Measurements from ENCODE around the gene IRS1. TPM values are rescaled to one million over a fixed set of nuclear protein-coding genes. Genes with fewer than 3 reads are reported as not detected.
A peak's percentile ranks its signal among the peaks of the same experiment; 100 is the strongest.

The IRS1 gene
- total and polyA plus RNA-seq, 2 experiments from 2014 or later, result 10.9 to 25.6 TPM

GRCh38 chr2:226791487-226792081 is 8.0 kb downstream of the IRS1 start:
- H2AFZ ChIP-seq, result peak overlapping the region; percentile 24
- peak; percentile 95 for DNase-seq (ENCODE audit: low spot score)
- H3K9me3 ChIP-seq (ENCODE audit: low read depth), result no peaks in the 10 kb centered on the region
- TF ChIP-seq EZH2 (IDR thresholded peaks at IDR 0.05; ENCODE audit: borderline replicate concordance) (no peak), CTCF (IDR thresholded peaks at IDR 0.05; ENCODE audit: poor library complexity) (peak; percentile 25)
- peak overlapping the region; percentile 83 for H3K4me2 ChIP-seq
- peaks cover 32% of the 10 kb centered on the region for H3K4me1 ChIP-seq (ENCODE audit: insufficient read depth)
- H4K20me1 ChIP-seq (ENCODE audit: insufficient read depth, poor library complexity, severe bottlenecking), result peaks cover 15% of the 10 kb centered on the region
- H3K4me3 ChIP-seq, result peak overlapping the region; percentile 51
- H3K9me2 ChIP-seq (replicated peaks; ENCODE audit: insufficient read depth), result no peaks in the 10 kb centered on the region
- H3K27ac ChIP-seq, result peak overlapping the region; percentile 87
- H3K36me3 ChIP-seq (replicated peaks; ENCODE audit: insufficient read depth, low read depth), result no peaks in the 10 kb centered on the region
- no peaks in the 10 kb centered on the region for H3K27me3 ChIP-seq
- 4% methylated on average over 22 of the region's 56 CpGs for WGBS (ENCODE audit: low lambda C conversion rate, missing lambda C conversion rate)
- H3K79me2 ChIP-seq, result peaks cover 94% of the 10 kb centered on the region

- H3K79me2 ChIP-seq, result peaks cover 94% of the 10 kb centered on the region
- peaks cover 10% of the 10 kb centered on the region for H4K20me1 ChIP-seq (ENCODE audit: insufficient read depth, poor library complexity, severe bottlenecking)
- no peaks in the 10 kb centered on the region for H3K27me3 ChIP-seq
- no peak for TF ChIP-seq CTCF (IDR thresholded peaks at IDR 0.05; ENCODE audit: poor library complexity)
- no peak for TF ChIP-seq EZH2 (IDR thresholded peaks at IDR 0.05; ENCODE audit: borderline replicate concordance)
- TF ChIP-seq EZH2phosphoT487 (IDR thresholded peaks at IDR 0.05; ENCODE audit: low read depth, severe bottlenecking, unreplicated experiment), result no peak
- no peaks in the 10 kb centered on the region for H3K9me2 ChIP-seq (replicated peaks; ENCODE audit: insufficient read depth)
- H3K27ac ChIP-seq, result peak overlapping the region; percentile 87
- peak overlapping the region; percentile 18 for H3K4me3 ChIP-seq
- no peaks in the 10 kb centered on the region for H3K36me3 ChIP-seq (replicated peaks; ENCODE audit: insufficient read depth, low read depth)
- no peaks in the 10 kb centered on the region for H3K9me3 ChIP-seq (ENCODE audit: low read depth)
- H3K4me2 ChIP-seq, result peak overlapping the region; percentile 83
- DNase-seq (ENCODE audit: low spot score), result peak; percentile 74
- peaks cover 27% of the 10 kb centered on the region for H3K4me1 ChIP-seq (ENCODE audit: insufficient read depth)
- peak overlapping the region; percentile 23 for H2AFZ ChIP-seq
- WGBS (ENCODE audit: low lambda C conversion rate, missing lambda C conversion rate), result 7% methylated on average over 24 of the region's 24 CpGs
These were observed 8.5 kb downstream of the IRS1 start for GRCh38 chr2:226791056-226791486.

GRCh38 chr2:226790431-226790830 is 9.2 kb downstream of the IRS1 start:
- Histone ChIP-seq H3K36me3 (replicated peaks; ENCODE audit: insufficient read depth, low read depth) (no peaks in the 10 kb centered on the region), H3K9me3 (ENCODE audit: low read depth) (no peaks in the 10 kb centered on the region), H3K27me3 (no peaks in the 10 kb centered on the region), H2AFZ (no peak overlapping the region), H3K4me2 (peak overlapping the region; percentile 83), H3K9me2 (replicated peaks; ENCODE audit: insufficient read depth) (no peaks in the 10 kb centered on the region), H3K4me1 (ENCODE audit: insufficient read depth) (peaks cover 21% of the 10 kb centered on the region), H3K27ac (peak overlapping the region; percentile 87), H3K4me3 (peak overlapping the region; percentile 18), H4K20me1 (ENCODE audit: insufficient read depth, poor library complexity, severe bottlenecking) (peaks cover 4% of the 10 kb centered on the region), H3K79me2 (peaks cover 92% of the 10 kb centered on the region)
- TF ChIP-seq CTCF (IDR thresholded peaks at IDR 0.05; ENCODE audit: poor library complexity) (no peak), EZH2 (IDR thresholded peaks at IDR 0.05; ENCODE audit: borderline replicate concordance) (no peak), EZH2phosphoT487 (IDR thresholded peaks at IDR 0.05; ENCODE audit: low read depth, severe bottlenecking, unreplicated experiment) (no peak)
- peak; percentile 32 for DNase-seq (ENCODE audit: low spot score)
- 91% methylated on average over 2 of the region's 2 CpGs for WGBS (ENCODE audit: low lambda C conversion rate, missing lambda C conversion rate)

Data from hepatocyte (in vitro differentiated cells).